Fibroblast of lung (primary cell): Measurements from ENCODE around the gene WASF3. TPM values are rescaled to one million over a fixed set of nuclear protein-coding genes. Genes with fewer than 3 reads are reported as not detected.

Experiments
- DNase-seq, 2 donors: peaks; one replicate each; pipeline versions ENCODE4 v3.0.0 to v3.0.0-alpha.2; 2010; ENCODE audit warnings: low read depth in 2 of 2
- H2AFZ ChIP-seq: 2 replicates; pipeline ENCODE4 v1.5.1; 2012; ENCODE audit warnings: low read length, control low read depth, inconsistent platforms
- H3K27ac ChIP-seq: 2 replicates; pipeline ENCODE4 v1.5.1; 2011; ENCODE audit warnings: low read length, control low read depth; ENCODE audit not compliant: insufficient read depth
- H3K27me3 ChIP-seq: 2 replicates; pipeline ENCODE4 v1.5.1; 2011; ENCODE audit warnings: mild to moderate bottlenecking, low read length; ENCODE audit not compliant: control insufficient read depth, insufficient read depth
- H3K36me3 ChIP-seq: 2 replicates; pipeline ENCODE4 v1.5.1; 2011; ENCODE audit warnings: low read length; ENCODE audit not compliant: control insufficient read depth, insufficient read depth
- H3K4me1 ChIP-seq: 2 replicates; pipeline ENCODE4 v1.5.1; 2011; ENCODE audit warnings: low read length; ENCODE audit not compliant: control insufficient read depth, insufficient read depth; ENCODE audit errors: extremely low read depth
- H3K4me2 ChIP-seq: 2 replicates; pipeline ENCODE4 v1.5.1; 2011; ENCODE audit warnings: low read length, control low read depth; ENCODE audit not compliant: insufficient read depth; ENCODE audit errors: extremely low read depth
- H3K4me3 ChIP-seq, 4 experiments: fragments of 200-600 bp in 1 of 4; sonication (generic) in 1 of 4; replicated peaks in 1 of 4; 2 replicates each; pipeline ENCODE4 v1.5.1; 2011 to 2016; ENCODE audit warnings: low read length in 4 of 4, low read depth in 3 of 4, mild to moderate bottlenecking in 3 of 4, control low read depth in 2 of 4, inconsistent platforms in 1 of 4, mixed read lengths in 1 of 4; ENCODE audit not compliant: insufficient read depth in 1 of 4; ENCODE audit errors: control extremely low read depth in 1 of 4
- H3K79me2 ChIP-seq: 2 replicates; pipeline ENCODE4 v1.5.1; 2012; ENCODE audit warnings: mild to moderate bottlenecking, low read length, inconsistent platforms; ENCODE audit not compliant: control insufficient read depth, insufficient read depth
- H3K9ac ChIP-seq: 2 replicates; pipeline ENCODE4 v1.5.1; 2011; ENCODE audit warnings: mild to moderate bottlenecking, low read length, control low read depth; ENCODE audit not compliant: insufficient read depth
- H3K9me3 ChIP-seq: 2 replicates; pipeline ENCODE4 v1.5.1; 2012; ENCODE audit warnings: low read depth, low read length; ENCODE audit not compliant: control insufficient read depth, insufficient read depth
- H4K20me1 ChIP-seq: 2 replicates; pipeline ENCODE4 v1.5.1; 2011; ENCODE audit warnings: low read length; ENCODE audit not compliant: control insufficient read depth, insufficient read depth; ENCODE audit errors: extremely low read depth
- EZH2 ChIP-seq: IDR thresholded peaks from 2 replicates; pipeline ENCODE4 v1.5.1; 2012; ENCODE audit warnings: low read length, control low read depth, mild to moderate bottlenecking; ENCODE audit errors: missing control alignments
- polyA plus RNA-seq, 2 donors: library from polyadenylated mRNA; depleted of rRNA in 1 of 2; stranded (reverse) in 1 of 2; unstranded in 1 of 2; fragments of >200 nt; gene quantifications; 2 replicates each; pipeline ENCODE4 v1.2.1, GENCODE V29; 2011 to 2012; ENCODE audit warnings: missing spikeins in 1 of 2
- total RNA-seq: library from RNA; depleted of rRNA; stranded (reverse); fragments of >200 nt; gene quantifications from 2 replicates; pipeline ENCODE4 v1.2.1, GENCODE V29; 2014
- TF ChIP-seq, protein P1 (sequence below), 2 donors: IDR thresholded peaks in 1 of 2; conservative IDR thresholded peaks in 1 of 2; 1 replicate in 1 of 2; 2 replicates in 1 of 2; pipeline ENCODE4 v1.5.1; 2011 to 2012; ENCODE audit warnings: low read length in 2 of 2, control low read depth in 1 of 2, inconsistent platforms in 1 of 2, low read depth in 1 of 2, mild to moderate bottlenecking in 1 of 2

The WASF3 gene
- total and polyA plus RNA-seq, 2 donors (not counting 1 experiment from before 2014, with no cell fraction given), result 18.2 to 19.5 TPM

DNA sequence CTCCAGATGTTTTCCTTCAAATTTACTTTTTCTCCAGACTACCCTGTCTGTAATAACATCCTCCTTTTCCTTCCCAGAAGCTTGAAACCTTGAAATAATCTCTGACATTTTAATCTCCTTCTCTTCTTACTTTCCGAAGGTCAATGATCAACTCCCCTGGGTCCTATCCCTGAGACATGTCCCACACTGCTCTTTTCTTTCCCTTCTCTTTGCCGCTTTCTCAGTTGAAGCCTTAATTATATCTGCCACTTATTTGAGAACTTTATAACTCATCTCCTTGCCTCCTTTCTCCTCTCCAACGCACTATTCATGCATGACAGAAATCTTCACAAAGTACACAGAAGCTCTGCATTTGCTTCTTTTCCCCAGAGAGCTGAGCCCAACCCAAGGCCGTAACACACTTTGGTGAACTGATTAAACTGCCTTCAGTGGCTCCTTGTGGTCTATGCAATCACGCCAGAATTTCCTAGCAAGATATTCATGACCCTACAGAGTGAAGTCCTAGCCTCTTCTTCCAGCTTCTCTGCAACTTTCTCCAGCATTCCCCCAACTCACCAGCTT lies 9.2 kb upstream of the WASF3 start:
- Histone ChIP-seq H4K20me1 (no peaks in the 10 kb centered on the region), H3K4me3 (no peak overlapping the region), H3K4me1 (no peaks in the 10 kb centered on the region), H3K9ac (no peak overlapping the region), H3K4me2 (no peak overlapping the region), H3K79me2 (no peaks in the 10 kb centered on the region), H3K27ac (no peak overlapping the region), H2AFZ (no peak overlapping the region), H3K36me3 (no peaks in the 10 kb centered on the region), H3K27me3 (peaks cover 17% of the 10 kb centered on the region), H3K9me3 (no peaks in the 10 kb centered on the region)
- TF ChIP-seq, protein P1, sequence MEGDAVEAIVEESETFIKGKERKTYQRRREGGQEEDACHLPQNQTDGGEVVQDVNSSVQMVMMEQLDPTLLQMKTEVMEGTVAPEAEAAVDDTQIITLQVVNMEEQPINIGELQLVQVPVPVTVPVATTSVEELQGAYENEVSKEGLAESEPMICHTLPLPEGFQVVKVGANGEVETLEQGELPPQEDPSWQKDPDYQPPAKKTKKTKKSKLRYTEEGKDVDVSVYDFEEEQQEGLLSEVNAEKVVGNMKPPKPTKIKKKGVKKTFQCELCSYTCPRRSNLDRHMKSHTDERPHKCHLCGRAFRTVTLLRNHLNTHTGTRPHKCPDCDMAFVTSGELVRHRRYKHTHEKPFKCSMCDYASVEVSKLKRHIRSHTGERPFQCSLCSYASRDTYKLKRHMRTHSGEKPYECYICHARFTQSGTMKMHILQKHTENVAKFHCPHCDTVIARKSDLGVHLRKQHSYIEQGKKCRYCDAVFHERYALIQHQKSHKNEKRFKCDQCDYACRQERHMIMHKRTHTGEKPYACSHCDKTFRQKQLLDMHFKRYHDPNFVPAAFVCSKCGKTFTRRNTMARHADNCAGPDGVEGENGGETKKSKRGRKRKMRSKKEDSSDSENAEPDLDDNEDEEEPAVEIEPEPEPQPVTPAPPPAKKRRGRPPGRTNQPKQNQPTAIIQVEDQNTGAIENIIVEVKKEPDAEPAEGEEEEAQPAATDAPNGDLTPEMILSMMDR (conservative IDR thresholded peaks at IDR 0.05 in 1 of 2, IDR thresholded peaks at IDR 0.05 in 1 of 2; ENCODE audit: low read depth in 1 of 2, low read length in 2 of 2), result no peak
- no peak for TF ChIP-seq EZH2
- DNase-seq, result no peak

DNA sequence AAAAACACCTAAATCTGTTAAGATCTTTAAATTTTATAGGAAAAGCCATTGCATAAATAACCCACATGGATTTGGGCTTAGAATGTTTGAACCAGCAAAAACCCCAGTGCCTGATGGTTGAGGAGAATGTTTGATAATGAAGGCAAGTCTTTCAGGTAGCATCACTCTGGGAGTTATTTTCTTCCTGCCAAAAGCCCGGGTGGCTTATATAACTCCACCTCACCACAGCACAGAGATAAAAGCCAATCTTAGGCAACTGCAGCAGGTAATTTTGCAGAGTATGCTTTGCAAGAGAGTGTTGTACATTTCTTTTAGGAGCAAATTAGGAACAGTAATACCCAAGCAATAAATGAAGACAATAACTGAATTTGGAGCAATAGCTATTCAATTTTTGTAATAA lies 7.8 kb upstream of the WASF3 start:
- Histone ChIP-seq H3K27ac (no peak overlapping the region), H2AFZ (no peak overlapping the region), H3K9ac (no peak overlapping the region), H3K4me2 (no peak overlapping the region), H3K36me3 (no peaks in the 10 kb centered on the region), H3K4me3 (no peak overlapping the region), H3K27me3 (peaks cover 7% of the 10 kb centered on the region), H3K4me1 (no peaks in the 10 kb centered on the region), H3K9me3 (no peaks in the 10 kb centered on the region), H4K20me1 (no peaks in the 10 kb centered on the region), H3K79me2 (no peaks in the 10 kb centered on the region)
- TF ChIP-seq EZH2, result no peak
- TF ChIP-seq, protein P1 (conservative IDR thresholded peaks at IDR 0.05 in 1 of 2, IDR thresholded peaks at IDR 0.05 in 1 of 2; ENCODE audit: low read depth in 1 of 2, low read length in 2 of 2), result no peak
- DNase-seq, result no peak

DNA sequence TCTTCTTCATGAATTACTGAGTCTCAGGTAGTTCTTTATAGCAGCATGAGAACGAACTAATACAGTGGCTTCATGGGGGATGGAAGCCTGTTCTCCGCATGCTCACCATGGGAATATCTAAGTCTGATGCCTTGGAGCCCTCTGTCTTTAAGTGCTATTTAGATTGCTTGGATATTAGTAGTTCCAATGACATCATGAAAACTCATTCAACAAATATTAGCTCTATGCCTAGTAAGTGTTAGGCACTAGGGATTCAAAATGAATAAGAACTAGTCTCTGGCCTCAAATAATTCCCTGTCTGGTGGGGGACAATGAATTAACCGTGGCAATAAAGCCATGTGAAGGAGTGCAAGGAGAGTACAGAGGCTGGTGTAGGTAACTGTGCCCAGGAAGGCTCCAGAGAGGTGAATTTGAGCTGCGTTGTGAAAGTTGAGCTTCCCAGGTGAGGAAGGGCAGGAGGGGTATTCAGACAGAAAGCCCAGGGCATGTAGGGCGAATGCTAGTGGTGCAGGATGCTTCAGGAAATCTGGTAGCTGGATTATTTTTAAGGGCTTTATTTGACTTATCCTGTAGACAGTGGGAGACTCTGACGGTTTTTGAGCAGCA lies 6.1 kb upstream of the WASF3 start:
- Histone ChIP-seq H3K4me2 (no peak overlapping the region), H3K4me3 (no peak overlapping the region), H3K27ac (no peak overlapping the region), H3K4me1 (no peaks in the 10 kb centered on the region), H3K36me3 (no peaks in the 10 kb centered on the region), H3K27me3 (peaks cover 6% of the 10 kb centered on the region), H3K9ac (no peak overlapping the region), H3K9me3 (no peaks in the 10 kb centered on the region), H3K79me2 (no peaks in the 10 kb centered on the region), H4K20me1 (no peaks in the 10 kb centered on the region), H2AFZ (no peak overlapping the region)
- TF ChIP-seq, protein P1 (conservative IDR thresholded peaks at IDR 0.05 in 1 of 2, IDR thresholded peaks at IDR 0.05 in 1 of 2; ENCODE audit: low read depth in 1 of 2, low read length in 2 of 2), result no peak
- no peak for TF ChIP-seq EZH2
- DNase-seq, result no peak
